ENCODE measurements around the gene CD209. TPM values are rescaled to one million over a fixed set of nuclear protein-coding genes. Genes with fewer than 3 reads are reported as not detected.

CD209 gene
- total and polyA plus RNA-seq, 9 of the 15 experiments (the other 6 are each of a cell fraction or from before 2014, with no cell fraction given): 0.01 TPM; not detected in 8

DNA sequence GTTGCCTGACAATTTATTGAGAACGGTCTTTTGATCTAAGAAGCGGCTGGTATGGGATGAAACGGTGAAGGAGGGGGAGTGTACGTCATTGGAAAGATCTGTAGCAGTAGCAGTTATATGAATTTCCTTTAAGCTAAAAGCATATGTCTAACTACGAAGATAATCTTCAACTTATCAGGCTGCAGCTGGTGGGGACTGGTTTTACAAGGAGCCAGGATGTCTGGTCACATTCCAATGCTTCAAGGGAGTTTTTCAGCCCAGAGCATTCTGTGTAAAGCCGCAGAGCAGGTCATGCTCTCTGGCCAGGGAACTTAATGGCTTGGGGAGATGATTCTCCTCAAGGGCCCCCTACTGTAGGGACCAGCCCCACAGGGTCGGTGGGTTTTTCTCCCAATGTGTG lies 44.9 kb upstream of the CD209 start (continued):
- TF ChIP-seq, protein P1, sequence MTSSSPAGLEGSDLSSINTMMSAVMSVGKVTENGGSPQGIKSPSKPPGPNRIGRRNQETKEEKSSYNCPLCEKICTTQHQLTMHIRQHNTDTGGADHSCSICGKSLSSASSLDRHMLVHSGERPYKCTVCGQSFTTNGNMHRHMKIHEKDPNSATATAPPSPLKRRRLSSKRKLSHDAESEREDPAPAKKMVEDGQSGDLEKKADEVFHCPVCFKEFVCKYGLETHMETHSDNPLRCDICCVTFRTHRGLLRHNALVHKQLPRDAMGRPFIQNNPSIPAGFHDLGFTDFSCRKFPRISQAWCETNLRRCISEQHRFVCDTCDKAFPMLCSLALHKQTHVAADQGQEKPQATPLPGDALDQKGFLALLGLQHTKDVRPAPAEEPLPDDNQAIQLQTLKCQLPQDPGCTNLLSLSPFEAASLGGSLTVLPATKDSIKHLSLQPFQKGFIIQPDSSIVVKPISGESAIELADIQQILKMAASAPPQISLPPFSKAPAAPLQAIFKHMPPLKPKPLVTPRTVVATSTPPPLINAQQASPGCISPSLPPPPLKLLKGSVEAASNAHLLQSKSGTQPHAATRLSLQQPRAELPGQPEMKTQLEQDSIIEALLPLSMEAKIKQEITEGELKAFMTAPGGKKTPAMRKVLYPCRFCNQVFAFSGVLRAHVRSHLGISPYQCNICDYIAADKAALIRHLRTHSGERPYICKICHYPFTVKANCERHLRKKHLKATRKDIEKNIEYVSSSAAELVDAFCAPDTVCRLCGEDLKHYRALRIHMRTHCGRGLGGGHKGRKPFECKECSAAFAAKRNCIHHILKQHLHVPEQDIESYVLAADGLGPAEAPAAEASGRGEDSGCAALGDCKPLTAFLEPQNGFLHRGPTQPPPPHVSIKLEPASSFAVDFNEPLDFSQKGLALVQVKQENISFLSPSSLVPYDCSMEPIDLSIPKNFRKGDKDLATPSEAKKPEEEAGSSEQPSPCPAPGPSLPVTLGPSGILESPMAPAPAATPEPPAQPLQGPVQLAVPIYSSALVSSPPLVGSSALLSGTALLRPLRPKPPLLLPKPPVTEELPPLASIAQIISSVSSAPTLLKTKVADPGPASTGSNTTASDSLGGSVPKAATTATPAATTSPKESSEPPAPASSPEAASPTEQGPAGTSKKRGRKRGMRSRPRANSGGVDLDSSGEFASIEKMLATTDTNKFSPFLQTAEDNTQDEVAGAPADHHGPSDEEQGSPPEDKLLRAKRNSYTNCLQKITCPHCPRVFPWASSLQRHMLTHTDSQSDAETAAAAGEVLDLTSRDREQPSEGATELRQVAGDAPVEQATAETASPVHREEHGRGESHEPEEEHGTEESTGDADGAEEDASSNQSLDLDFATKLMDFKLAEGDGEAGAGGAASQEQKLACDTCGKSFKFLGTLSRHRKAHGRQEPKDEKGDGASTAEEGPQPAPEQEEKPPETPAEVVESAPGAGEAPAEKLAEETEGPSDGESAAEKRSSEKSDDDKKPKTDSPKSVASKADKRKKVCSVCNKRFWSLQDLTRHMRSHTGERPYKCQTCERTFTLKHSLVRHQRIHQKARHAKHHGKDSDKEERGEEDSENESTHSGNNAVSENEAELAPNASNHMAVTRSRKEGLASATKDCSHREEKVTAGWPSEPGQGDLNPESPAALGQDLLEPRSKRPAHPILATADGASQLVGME (CRISPR knock-in tag; IDR thresholded peaks at IDR 0.05): no peak
- TF ChIP-seq CBFA2T3 (IDR thresholded peaks at IDR 0.05) (peak; percentile 47; the same call in 1 of the 2 replicates), EP300 (IDR thresholded peaks at IDR 0.05; ENCODE audit: low read length) (0 out of 2 replicates have a peak, but pooled peaks have one; percentile 11)
- TF ChIP-seq, protein P2, sequence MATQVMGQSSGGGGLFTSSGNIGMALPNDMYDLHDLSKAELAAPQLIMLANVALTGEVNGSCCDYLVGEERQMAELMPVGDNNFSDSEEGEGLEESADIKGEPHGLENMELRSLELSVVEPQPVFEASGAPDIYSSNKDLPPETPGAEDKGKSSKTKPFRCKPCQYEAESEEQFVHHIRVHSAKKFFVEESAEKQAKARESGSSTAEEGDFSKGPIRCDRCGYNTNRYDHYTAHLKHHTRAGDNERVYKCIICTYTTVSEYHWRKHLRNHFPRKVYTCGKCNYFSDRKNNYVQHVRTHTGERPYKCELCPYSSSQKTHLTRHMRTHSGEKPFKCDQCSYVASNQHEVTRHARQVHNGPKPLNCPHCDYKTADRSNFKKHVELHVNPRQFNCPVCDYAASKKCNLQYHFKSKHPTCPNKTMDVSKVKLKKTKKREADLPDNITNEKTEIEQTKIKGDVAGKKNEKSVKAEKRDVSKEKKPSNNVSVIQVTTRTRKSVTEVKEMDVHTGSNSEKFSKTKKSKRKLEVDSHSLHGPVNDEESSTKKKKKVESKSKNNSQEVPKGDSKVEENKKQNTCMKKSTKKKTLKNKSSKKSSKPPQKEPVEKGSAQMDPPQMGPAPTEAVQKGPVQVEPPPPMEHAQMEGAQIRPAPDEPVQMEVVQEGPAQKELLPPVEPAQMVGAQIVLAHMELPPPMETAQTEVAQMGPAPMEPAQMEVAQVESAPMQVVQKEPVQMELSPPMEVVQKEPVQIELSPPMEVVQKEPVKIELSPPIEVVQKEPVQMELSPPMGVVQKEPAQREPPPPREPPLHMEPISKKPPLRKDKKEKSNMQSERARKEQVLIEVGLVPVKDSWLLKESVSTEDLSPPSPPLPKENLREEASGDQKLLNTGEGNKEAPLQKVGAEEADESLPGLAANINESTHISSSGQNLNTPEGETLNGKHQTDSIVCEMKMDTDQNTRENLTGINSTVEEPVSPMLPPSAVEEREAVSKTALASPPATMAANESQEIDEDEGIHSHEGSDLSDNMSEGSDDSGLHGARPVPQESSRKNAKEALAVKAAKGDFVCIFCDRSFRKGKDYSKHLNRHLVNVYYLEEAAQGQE (IDR thresholded peaks at IDR 0.05; ENCODE audit: borderline replicate concordance): peak; percentile 81
- TF ChIP-seq, protein P2 (CRISPR knock-in tag; IDR thresholded peaks at IDR 0.05; ENCODE audit: low read depth): no peak
- TF ChIP-seq, protein P3, sequence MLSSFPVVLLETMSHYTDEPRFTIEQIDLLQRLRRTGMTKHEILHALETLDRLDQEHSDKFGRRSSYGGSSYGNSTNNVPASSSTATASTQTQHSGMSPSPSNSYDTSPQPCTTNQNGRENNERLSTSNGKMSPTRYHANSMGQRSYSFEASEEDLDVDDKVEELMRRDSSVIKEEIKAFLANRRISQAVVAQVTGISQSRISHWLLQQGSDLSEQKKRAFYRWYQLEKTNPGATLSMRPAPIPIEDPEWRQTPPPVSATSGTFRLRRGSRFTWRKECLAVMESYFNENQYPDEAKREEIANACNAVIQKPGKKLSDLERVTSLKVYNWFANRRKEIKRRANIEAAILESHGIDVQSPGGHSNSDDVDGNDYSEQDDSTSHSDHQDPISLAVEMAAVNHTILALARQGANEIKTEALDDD (IDR thresholded peaks at IDR 0.05): 0 out of 2 replicates have a peak, but pooled peaks have one; percentile 17

All from K562 (cell line).